Measurements from ENCODE around the gene PDE4B. TPM values are rescaled to one million over a fixed set of nuclear protein-coding genes. Genes with fewer than 3 reads are reported as not detected.

The PDE4B gene
- total RNA-seq, 1 donor from 2014 or later = 0.29 TPM

DNA sequence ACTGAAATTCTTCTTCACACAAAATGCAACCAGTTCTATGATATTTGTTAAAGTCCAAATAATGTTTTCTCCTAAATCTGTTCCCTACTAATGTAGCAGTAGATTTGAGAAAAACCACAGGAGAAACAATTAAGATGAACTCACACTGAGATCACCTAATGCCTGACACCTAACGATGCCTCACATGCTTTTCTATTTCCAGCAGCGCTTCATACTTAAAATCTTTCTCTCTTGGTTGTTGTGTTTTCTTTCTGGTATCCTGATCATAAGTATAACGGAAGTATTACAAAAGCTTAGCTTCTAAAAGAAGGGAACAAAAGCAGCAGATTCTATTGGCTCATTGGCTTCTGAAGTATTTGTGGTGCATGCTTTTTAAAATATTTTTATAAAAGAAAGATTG lies 474.1 kb downstream of the PDE4B start:
- Mint-ChIP-seq H3K4me1 (ENCODE audit: low read depth) (peaks cover 13% of the 10 kb centered on the region), H3K9me3 (ENCODE audit: low read depth) (peaks cover 2% of the 10 kb centered on the region), H3K27ac (no peak overlapping the region)

DNA sequence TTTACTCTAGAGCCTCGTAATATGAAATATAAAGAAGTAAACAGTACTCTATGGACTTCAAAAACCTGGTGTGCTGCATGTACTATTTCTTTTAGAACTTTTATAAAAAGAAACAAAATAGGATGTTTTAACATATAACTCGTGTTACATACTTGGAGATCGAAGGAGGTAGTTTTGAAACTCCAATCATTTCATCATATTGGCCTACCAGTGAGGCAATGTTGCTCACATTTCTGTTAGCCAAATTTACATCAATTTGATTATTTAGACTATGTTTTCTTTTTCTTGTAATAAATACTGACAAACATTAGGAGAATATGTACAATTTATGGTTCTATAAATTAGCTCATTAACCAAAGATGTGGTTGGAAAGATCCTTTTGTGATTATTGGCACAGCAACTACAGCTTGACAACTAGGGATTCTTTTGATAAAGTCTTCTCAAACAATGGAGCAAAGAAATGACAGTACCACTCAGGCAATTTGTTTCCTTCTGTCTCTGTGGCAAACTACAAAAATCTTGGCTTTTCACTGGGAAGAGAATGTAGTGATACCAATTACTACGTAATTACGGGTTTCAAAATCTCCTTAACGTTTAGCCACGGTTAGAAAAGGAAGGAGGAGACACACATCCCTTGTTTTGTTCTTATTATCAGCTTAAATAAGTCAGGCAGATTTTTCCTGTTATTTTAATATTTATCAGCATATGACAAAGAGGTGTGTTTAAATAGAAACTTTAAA lies 474.7 kb downstream of the PDE4B start:
- peaks cover 2% of the 10 kb centered on the region for H3K9me3 Mint-ChIP-seq (ENCODE audit: low read depth)
- TF ChIP-seq, protein P1, sequence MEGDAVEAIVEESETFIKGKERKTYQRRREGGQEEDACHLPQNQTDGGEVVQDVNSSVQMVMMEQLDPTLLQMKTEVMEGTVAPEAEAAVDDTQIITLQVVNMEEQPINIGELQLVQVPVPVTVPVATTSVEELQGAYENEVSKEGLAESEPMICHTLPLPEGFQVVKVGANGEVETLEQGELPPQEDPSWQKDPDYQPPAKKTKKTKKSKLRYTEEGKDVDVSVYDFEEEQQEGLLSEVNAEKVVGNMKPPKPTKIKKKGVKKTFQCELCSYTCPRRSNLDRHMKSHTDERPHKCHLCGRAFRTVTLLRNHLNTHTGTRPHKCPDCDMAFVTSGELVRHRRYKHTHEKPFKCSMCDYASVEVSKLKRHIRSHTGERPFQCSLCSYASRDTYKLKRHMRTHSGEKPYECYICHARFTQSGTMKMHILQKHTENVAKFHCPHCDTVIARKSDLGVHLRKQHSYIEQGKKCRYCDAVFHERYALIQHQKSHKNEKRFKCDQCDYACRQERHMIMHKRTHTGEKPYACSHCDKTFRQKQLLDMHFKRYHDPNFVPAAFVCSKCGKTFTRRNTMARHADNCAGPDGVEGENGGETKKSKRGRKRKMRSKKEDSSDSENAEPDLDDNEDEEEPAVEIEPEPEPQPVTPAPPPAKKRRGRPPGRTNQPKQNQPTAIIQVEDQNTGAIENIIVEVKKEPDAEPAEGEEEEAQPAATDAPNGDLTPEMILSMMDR (IDR thresholded peaks at IDR 0.05; ENCODE audit: unreplicated experiment) = no peak
- H3K27me3 Mint-ChIP-seq = peaks cover 30% of the 10 kb centered on the region
- no peak for DNase-seq (ENCODE audit: low spot score, unreplicated experiment)
- peaks cover 19% of the 10 kb centered on the region for H3K4me1 Mint-ChIP-seq (ENCODE audit: low read depth)
- H3K36me3 Mint-ChIP-seq (ENCODE audit: insufficient read depth) = no peaks in the 10 kb centered on the region
- no peak overlapping the region for H3K4me3 Mint-ChIP-seq (ENCODE audit: low read depth)
- H3K27ac Mint-ChIP-seq = no peak overlapping the region

More for the DNA sequence above, 474.1 kb downstream of the PDE4B start:
- TF ChIP-seq, protein P1 (IDR thresholded peaks at IDR 0.05; ENCODE audit: unreplicated experiment) = no peak
- H3K36me3 Mint-ChIP-seq (ENCODE audit: insufficient read depth) = no peaks in the 10 kb centered on the region
- no peak for DNase-seq (ENCODE audit: low spot score, unreplicated experiment)
- no peak overlapping the region for H3K4me3 Mint-ChIP-seq (ENCODE audit: low read depth)
- peaks cover 27% of the 10 kb centered on the region for H3K27me3 Mint-ChIP-seq

DNA sequence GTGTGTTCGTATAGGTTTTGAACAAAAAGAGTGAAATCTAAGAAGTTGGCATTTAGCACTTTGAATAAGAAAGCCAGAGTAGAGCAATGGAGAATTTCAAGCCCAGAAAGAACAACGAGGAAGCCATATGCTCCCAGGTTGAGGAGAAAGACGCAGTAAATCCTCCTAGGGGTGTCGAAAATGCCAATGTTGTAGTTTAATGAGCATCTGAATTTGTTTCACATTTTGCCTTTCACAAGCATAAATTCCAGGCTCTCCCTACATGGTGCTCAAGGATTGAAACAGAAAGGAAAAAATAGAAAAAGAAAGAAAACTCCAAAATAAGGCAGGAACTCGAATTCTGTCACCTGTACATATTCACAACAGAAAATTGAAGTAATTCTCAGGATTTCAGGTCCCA lies 476.5 kb downstream of the PDE4B start:
- Mint-ChIP-seq H3K27me3 (peaks cover 30% of the 10 kb centered on the region), H3K9me3 (ENCODE audit: low read depth) (no peaks in the 10 kb centered on the region), H3K4me1 (ENCODE audit: low read depth) (peaks cover 20% of the 10 kb centered on the region), H3K36me3 (ENCODE audit: insufficient read depth) (no peaks in the 10 kb centered on the region), H3K27ac (no peak overlapping the region), H3K4me3 (ENCODE audit: low read depth) (no peak overlapping the region)
- no peak for DNase-seq (ENCODE audit: low spot score, unreplicated experiment)
- TF ChIP-seq, protein P1 (IDR thresholded peaks at IDR 0.05; ENCODE audit: unreplicated experiment) = no peak

DNA sequence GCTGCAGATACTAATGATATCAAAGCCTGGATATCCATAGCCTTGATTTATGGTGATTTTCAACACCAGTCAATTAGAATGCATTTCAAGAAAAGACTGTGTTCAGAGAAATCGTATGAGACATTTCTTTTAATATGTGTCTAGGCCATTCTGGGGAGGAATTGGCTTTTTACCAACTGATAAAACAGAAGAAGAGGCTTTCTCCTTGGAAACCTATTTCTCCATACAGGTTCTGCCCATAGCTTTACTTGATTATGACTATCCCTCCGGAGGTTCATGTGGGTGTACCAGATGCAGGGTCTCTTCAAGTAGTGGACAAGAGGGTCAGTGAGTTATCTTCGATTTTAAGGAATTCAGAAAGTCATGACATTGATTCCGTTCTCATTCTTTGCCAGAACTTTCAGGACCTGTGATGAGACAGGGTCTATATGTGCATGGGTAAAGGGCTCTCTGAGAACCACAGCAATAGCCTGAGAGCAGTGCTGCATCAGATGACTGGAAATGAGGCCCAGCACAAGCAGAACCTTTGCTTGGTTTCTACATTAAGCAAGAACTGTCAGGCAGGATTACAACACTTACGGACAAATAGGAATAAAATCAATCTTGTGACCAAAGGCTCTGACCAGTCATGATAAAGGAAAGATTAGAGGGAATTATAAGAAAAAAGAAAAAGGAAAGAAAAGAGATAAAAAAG lies 477.6 kb downstream of the PDE4B start:
- peaks cover 20% of the 10 kb centered on the region for H3K4me1 Mint-ChIP-seq (ENCODE audit: low read depth)
- no peak overlapping the region for H3K27ac Mint-ChIP-seq
- no peak for DNase-seq (ENCODE audit: low spot score, unreplicated experiment)

DNA sequence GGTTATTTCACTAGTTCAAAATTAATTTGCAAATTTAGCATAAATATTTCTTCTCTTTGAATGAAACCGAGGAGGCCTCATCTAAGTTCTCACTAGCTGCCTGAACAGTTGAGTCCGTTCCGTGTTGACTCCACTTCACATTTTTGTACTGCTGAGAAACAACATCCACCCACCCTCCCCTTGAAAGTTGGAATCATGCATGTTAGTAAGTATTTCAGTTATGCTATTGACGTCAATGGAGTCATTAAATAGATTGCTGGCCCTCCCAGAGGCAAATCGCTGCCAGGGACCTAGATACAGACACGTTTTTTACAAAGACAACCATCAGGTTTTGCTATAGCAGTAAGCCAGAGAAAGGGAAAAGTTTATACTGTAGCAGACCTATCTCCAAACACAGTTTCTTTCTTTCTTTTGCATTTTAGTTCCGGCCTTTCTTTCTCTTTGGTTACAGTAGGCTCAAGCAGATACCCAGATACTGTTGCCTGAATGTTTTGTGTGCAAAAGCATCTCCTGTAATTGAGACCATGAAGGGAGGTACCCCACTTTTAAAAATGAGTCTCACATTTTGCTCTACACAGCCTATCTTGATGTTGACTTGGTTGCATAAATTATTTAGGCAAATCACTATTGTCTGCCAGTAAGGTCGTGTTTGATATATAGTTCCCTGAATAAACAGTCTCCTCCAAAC lies 478.7 kb downstream of the PDE4B start:
- H3K27me3 Mint-ChIP-seq = peaks cover 31% of the 10 kb centered on the region
- no peak overlapping the region for H3K4me3 Mint-ChIP-seq (ENCODE audit: low read depth)
- H3K9me3 Mint-ChIP-seq (ENCODE audit: low read depth) = no peaks in the 10 kb centered on the region
- H3K4me1 Mint-ChIP-seq (ENCODE audit: low read depth) = peaks cover 20% of the 10 kb centered on the region
- DNase-seq (ENCODE audit: low spot score, unreplicated experiment) = no peak
- H3K27ac Mint-ChIP-seq = peak overlapping the region; percentile 63
- H3K36me3 Mint-ChIP-seq (ENCODE audit: insufficient read depth) = no peaks in the 10 kb centered on the region
- TF ChIP-seq, protein P1 (IDR thresholded peaks at IDR 0.05; ENCODE audit: unreplicated experiment) = no peak

More for the DNA sequence above, 477.6 kb downstream of the PDE4B start:
- Mint-ChIP-seq H3K9me3 (ENCODE audit: low read depth) (no peaks in the 10 kb centered on the region), H3K4me3 (ENCODE audit: low read depth) (no peak overlapping the region), H3K27me3 (peaks cover 29% of the 10 kb centered on the region), H3K36me3 (ENCODE audit: insufficient read depth) (no peaks in the 10 kb centered on the region)
- TF ChIP-seq, protein P1 (IDR thresholded peaks at IDR 0.05; ENCODE audit: unreplicated experiment) = no peak

All from progenitor cell of endocrine pancreas (in vitro differentiated cells).